ENCODE data around the gene WWOX. TPM values are rescaled to one million over a fixed set of nuclear protein-coding genes. Genes with fewer than 3 reads are reported as not detected.

The WWOX gene
- total RNA-seq, 2 experiments from 2014 or later = 16.6 to 19.0 TPM

GRCh38 chr16:78194948-78195347, 95.5 kb downstream of the WWOX start:
- H3K27me3 Mint-ChIP-seq = no peaks in the 10 kb centered on the region
- H3K27ac Mint-ChIP-seq = no peak overlapping the region
- no peaks in the 10 kb centered on the region for H3K36me3 Mint-ChIP-seq (ENCODE audit: low read depth)
- CTCF ChIA-PET = no interaction called here
- DNase-seq = no peak
- POLR2A ChIA-PET = no interaction called here
- no peak overlapping the region for H3K4me3 Mint-ChIP-seq
- H3K4me1 Mint-ChIP-seq = no peaks in the 10 kb centered on the region
- no peaks in the 10 kb centered on the region for H3K9me3 Mint-ChIP-seq

GRCh38 chr16:78195797-78196196, 96.3 kb downstream of the WWOX start:
- Mint-ChIP-seq H3K27me3 (no peaks in the 10 kb centered on the region), H3K36me3 (ENCODE audit: low read depth) (no peaks in the 10 kb centered on the region), H3K27ac (no peak overlapping the region), H3K4me3 (no peak overlapping the region), H3K4me1 (no peaks in the 10 kb centered on the region), H3K9me3 (no peaks in the 10 kb centered on the region)
- ChIA-PET POLR2A (no interaction called here), CTCF (interaction anchor here (1.3 kb wide), 1 partner anchor 12 kb away, joined by 4 read pairs; no protein-coding TSS in a partner anchor)
- DNase-seq = no peak

- no peaks in the 10 kb centered on the region for H3K4me1 Mint-ChIP-seq
- POLR2A ChIA-PET = no interaction called here
- CTCF ChIA-PET = interaction anchor here (1.3 kb wide), 1 partner anchor 12 kb away, joined by 4 read pairs; no protein-coding TSS in a partner anchor
- H3K27me3 Mint-ChIP-seq = no peaks in the 10 kb centered on the region
- no peaks in the 10 kb centered on the region for H3K9me3 Mint-ChIP-seq
- no peak overlapping the region for H3K27ac Mint-ChIP-seq
- H3K4me3 Mint-ChIP-seq = no peak overlapping the region
- H3K36me3 Mint-ChIP-seq (ENCODE audit: low read depth) = no peaks in the 10 kb centered on the region
- DNase-seq = no peak
Measured at GRCh38 chr16:78196502-78196901, 97.0 kb downstream of the WWOX start.

DNA sequence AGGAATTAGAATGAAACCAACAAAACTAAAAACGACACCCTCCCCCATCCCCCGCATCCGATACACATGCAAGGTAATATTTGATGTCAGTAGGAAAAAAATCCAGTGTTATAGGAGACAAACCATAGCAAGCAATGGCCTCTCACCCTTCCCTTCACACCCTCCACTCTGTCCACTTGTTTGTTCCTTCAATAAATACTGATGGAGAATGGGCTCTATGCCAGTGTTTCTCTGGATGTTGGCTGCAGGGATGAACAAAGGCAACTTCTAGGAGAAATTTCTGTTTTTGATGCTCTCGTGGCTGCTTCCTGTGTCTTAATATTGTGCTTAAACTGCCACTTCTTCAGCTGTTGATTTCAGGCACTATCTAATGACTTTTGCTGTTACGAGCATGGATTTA, 98.8 kb downstream of the WWOX start:
- no peaks in the 10 kb centered on the region for H3K27me3 Mint-ChIP-seq
- DNase-seq = no peak
- CTCF ChIA-PET = no interaction called here
- H3K4me3 Mint-ChIP-seq = no peak overlapping the region
- H3K9me3 Mint-ChIP-seq = no peaks in the 10 kb centered on the region
- H3K36me3 Mint-ChIP-seq (ENCODE audit: low read depth) = no peaks in the 10 kb centered on the region
- no peaks in the 10 kb centered on the region for H3K4me1 Mint-ChIP-seq
- POLR2A ChIA-PET = no interaction called here
- no peak overlapping the region for H3K27ac Mint-ChIP-seq

DNA sequence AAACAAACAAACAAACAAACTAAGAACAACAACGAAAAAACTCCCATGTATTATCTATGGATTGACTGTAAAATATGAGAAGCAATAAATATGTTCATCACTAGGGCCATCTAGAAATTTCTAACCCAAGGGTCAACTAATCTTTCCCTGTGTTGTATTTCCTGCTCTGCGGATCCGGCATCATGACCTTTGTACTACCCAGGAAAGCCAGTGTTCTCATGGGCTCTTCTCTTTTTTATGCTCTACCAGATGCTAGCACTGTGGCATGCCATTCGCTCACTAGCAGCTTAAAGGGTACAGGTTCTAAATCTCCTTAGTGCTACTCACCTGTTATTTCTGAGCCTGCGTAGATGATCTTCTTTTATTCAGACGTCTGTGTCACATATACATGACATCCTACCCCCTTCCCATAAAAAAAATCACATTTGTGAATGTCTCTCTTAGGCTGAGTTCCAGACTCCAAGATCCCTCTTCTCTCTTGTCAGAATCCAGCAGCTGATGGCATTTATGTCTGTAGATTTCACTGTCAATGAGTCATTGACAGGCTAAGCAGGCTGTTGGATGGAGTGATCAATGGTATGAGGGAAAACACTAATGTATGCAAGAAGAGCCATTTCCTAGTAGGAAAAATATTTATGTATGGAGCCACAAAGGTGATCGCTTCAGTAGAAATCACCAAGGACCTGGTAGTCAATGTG, 100.0 kb downstream of the WWOX start:
- Mint-ChIP-seq H3K9me3 (no peaks in the 10 kb centered on the region), H3K27ac (no peak overlapping the region), H3K4me1 (no peaks in the 10 kb centered on the region), H3K27me3 (no peaks in the 10 kb centered on the region), H3K36me3 (ENCODE audit: low read depth) (no peaks in the 10 kb centered on the region), H3K4me3 (no peak overlapping the region)
- POLR2A ChIA-PET = no interaction called here
- CTCF ChIA-PET = no interaction called here
- DNase-seq = no peak

DNA sequence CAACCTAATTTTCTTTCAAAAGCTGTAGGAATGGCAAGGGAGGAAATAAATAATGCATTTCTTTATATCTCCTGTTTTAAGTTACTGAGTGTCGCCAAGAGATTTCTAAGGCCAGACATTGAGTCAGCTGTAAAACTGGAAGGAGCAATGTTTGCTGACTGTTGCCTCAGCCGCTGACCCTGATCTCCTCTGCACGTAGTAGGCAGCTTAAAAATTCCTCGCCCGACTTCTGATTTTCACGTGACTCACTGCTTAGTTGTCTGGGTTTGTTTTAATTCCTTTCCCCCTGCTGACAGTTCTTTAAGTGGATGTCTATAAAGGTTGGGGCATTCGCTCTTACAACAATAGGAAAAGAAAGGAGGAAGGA, 100.6 kb downstream of the WWOX start:
- Mint-ChIP-seq H3K9me3 (no peaks in the 10 kb centered on the region), H3K4me1 (no peaks in the 10 kb centered on the region), H3K4me3 (no peak overlapping the region), H3K36me3 (ENCODE audit: low read depth) (no peaks in the 10 kb centered on the region), H3K27ac (no peak overlapping the region), H3K27me3 (no peaks in the 10 kb centered on the region)
- no peak for DNase-seq
- POLR2A ChIA-PET = no interaction called here
- CTCF ChIA-PET = no interaction called here

- H3K9me3 Mint-ChIP-seq = no peaks in the 10 kb centered on the region
- no peaks in the 10 kb centered on the region for H3K4me1 Mint-ChIP-seq
- H3K4me3 Mint-ChIP-seq = no peak overlapping the region
- no peaks in the 10 kb centered on the region for H3K27me3 Mint-ChIP-seq
- H3K36me3 Mint-ChIP-seq (ENCODE audit: low read depth) = no peaks in the 10 kb centered on the region
- ChIA-PET POLR2A (no interaction called here), CTCF (interaction anchor here (1.1 kb wide), 1 partner anchor 11 kb away, joined by 5 read pairs; no protein-coding TSS in a partner anchor)
- no peak for DNase-seq
- H3K27ac Mint-ChIP-seq = no peak overlapping the region
Measured at GRCh38 chr16:78200623-78201096, 101.2 kb downstream of the WWOX start.

DNA sequence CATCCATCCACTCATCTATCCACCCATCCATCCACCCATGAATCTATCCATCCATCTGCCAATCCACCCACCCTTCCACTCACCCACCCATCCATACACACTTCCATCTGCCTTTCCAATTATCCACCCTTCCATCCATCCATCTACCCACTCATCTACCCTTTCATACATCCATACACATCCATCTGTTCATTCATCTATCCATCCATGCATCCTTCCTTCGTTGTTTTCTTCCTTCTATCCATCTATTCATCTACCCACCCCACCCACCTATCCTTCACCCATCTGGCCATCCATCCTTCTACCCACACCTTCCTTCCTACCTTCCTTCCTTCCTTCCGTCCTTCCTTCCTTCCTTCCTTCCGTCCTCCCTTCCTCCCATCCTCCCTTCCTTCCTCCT, 106.1 kb downstream of the WWOX start:
- Mint-ChIP-seq H3K4me1 (no peaks in the 10 kb centered on the region), H3K27me3 (no peaks in the 10 kb centered on the region), H3K36me3 (ENCODE audit: low read depth) (no peaks in the 10 kb centered on the region), H3K4me3 (no peak overlapping the region), H3K27ac (no peak overlapping the region), H3K9me3 (no peaks in the 10 kb centered on the region)
- ChIA-PET POLR2A (no interaction called here), CTCF (no interaction called here)
- no peak for DNase-seq

- DNase-seq = no peak
- H3K36me3 Mint-ChIP-seq (ENCODE audit: low read depth) = no peaks in the 10 kb centered on the region
- H3K9me3 Mint-ChIP-seq = no peaks in the 10 kb centered on the region
- POLR2A ChIA-PET = no interaction called here
- H3K27ac Mint-ChIP-seq = no peak overlapping the region
- H3K4me1 Mint-ChIP-seq = no peaks in the 10 kb centered on the region
- CTCF ChIA-PET = interaction anchor here (1.6 kb wide), 1 partner anchor 27 kb away, joined by 4 read pairs; no protein-coding TSS in a partner anchor
- no peak overlapping the region for H3K4me3 Mint-ChIP-seq
- no peaks in the 10 kb centered on the region for H3K27me3 Mint-ChIP-seq
Measured at GRCh38 chr16:78206623-78207223, 107.3 kb downstream of the WWOX start.

GRCh38 chr16:78209951-78210661, 110.7 kb downstream of the WWOX start:
- POLR2A ChIA-PET = no interaction called here
- Mint-ChIP-seq H3K36me3 (ENCODE audit: low read depth) (no peaks in the 10 kb centered on the region), H3K4me1 (no peaks in the 10 kb centered on the region), H3K27me3 (no peaks in the 10 kb centered on the region), H3K27ac (no peak overlapping the region), H3K9me3 (no peaks in the 10 kb centered on the region), H3K4me3 (no peak overlapping the region)
- DNase-seq = no peak
- CTCF ChIA-PET = interaction anchor here (0.5 kb wide), 1 partner anchor 1392 kb away, joined by 3 read pairs; no protein-coding TSS in a partner anchor

- Mint-ChIP-seq H3K36me3 (ENCODE audit: low read depth) (no peaks in the 10 kb centered on the region), H3K4me1 (no peaks in the 10 kb centered on the region), H3K27me3 (no peaks in the 10 kb centered on the region), H3K27ac (no peak overlapping the region), H3K9me3 (no peaks in the 10 kb centered on the region), H3K4me3 (no peak overlapping the region)
- ChIA-PET POLR2A (no interaction called here), CTCF (interaction anchor here (1.3 kb wide), 1 partner anchor 10 kb away, joined by 5 read pairs; no protein-coding TSS in a partner anchor)
- no peak for DNase-seq
Measured at GRCh38 chr16:78211020-78211599, 111.7 kb downstream of the WWOX start.

GRCh38 chr16:78211946-78212345, 112.5 kb downstream of the WWOX start:
- H3K27me3 Mint-ChIP-seq = no peaks in the 10 kb centered on the region
- H3K4me1 Mint-ChIP-seq = no peaks in the 10 kb centered on the region
- no peak for DNase-seq
- POLR2A ChIA-PET = no interaction called here
- CTCF ChIA-PET = interaction anchor here (1.3 kb wide), 1 partner anchor 11 kb away, joined by 5 read pairs; no protein-coding TSS in a partner anchor
- no peaks in the 10 kb centered on the region for H3K36me3 Mint-ChIP-seq (ENCODE audit: low read depth)
- H3K27ac Mint-ChIP-seq = no peak overlapping the region
- H3K9me3 Mint-ChIP-seq = no peaks in the 10 kb centered on the region
- no peak overlapping the region for H3K4me3 Mint-ChIP-seq

DNA sequence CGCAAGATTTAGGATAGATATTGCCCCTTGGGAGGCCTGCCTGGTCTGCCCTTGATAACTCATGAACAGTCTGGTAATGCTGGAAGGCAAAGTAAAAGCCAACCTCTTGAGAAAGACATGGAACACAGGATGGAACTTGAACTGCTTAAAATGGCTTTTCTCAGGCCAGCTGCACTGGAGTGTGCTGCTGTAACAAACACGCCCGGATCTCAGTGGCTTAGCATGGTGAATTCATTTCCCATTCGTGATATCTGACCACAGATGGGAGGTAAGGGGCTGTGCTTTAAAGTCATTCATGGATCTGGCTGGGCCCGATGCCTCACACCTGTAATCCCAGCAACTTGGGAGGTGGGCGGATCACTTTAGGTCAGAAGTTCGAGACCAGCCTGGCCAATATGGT, 113.2 kb downstream of the WWOX start:
- ChIA-PET CTCF (no interaction called here), POLR2A (no interaction called here)
- no peak for DNase-seq
- H3K4me3 Mint-ChIP-seq = no peak overlapping the region
- H3K27ac Mint-ChIP-seq = no peak overlapping the region
- H3K27me3 Mint-ChIP-seq = no peaks in the 10 kb centered on the region
- no peaks in the 10 kb centered on the region for H3K4me1 Mint-ChIP-seq
- H3K9me3 Mint-ChIP-seq = no peaks in the 10 kb centered on the region
- no peaks in the 10 kb centered on the region for H3K36me3 Mint-ChIP-seq (ENCODE audit: low read depth)

Measured in activated CD4-positive, alpha-beta memory T cell treated with anti-CD3 and anti-CD28 coated beads, Interleukin-2, amount 10 ng/mL, durations not matched to agents 7 days and 5 days (primary cell).